OCI-LY3 (cell line): ENCODE measurements around the gene CDC14B.

ENCODE experiments used
- H2AFZ ChIP-seq: fragments of 200-600, 300-600 bp; shearing (Covaris generic); 2 replicates; pipeline ENCODE4 v1.6.0; 2014; ENCODE audit warnings: antibody characterized with exemption, low read depth, low read length
- H3K27ac ChIP-seq: fragments of 200-600, 300-600 bp; sonication (generic); 2 replicates; pipeline ENCODE4 v1.5.1; 2014; ENCODE audit warnings: mild to moderate bottlenecking, low read length, moderate library complexity, mixed read lengths
- H3K27me3 ChIP-seq: fragments of 200-600, 300-600 bp; sonication (generic); 2 replicates; pipeline ENCODE4 v1.6.1; 2014; ENCODE audit warnings: low read depth, low read length, mixed read lengths
- H3K36me3 ChIP-seq: fragments of 200-600, 300-600 bp; sonication (generic); replicated peaks from 2 replicates; pipeline ENCODE3; 2014; ENCODE audit warnings: low read depth, low read length, mixed read lengths
- H3K4me1 ChIP-seq: fragments of 300-600, 200-600 bp; sonication (generic); 2 replicates; pipeline ENCODE4 v1.6.1; 2014; ENCODE audit warnings: low read length, mixed read lengths
- H3K4me2 ChIP-seq: fragments of 200-600, 300-600 bp; sonication (generic); 2 replicates; pipeline ENCODE4 v1.6.1; 2014; ENCODE audit warnings: low read length, mixed read lengths
- H3K4me3 ChIP-seq: fragments of 300-600, 200-600 bp; sonication (generic); 2 replicates; pipeline ENCODE4 v1.5.1; 2014; ENCODE audit warnings: antibody characterized with exemption, mild to moderate bottlenecking, low read length, moderate library complexity
- H3K79me2 ChIP-seq: fragments of 300-600, 200-600 bp; shearing (Covaris generic); 2 replicates; pipeline ENCODE4 v1.6.1; 2014; ENCODE audit warnings: mild to moderate bottlenecking, low read length, mixed read lengths
- H3K9ac ChIP-seq: fragments of 300-600, 200-600 bp; shearing (Covaris generic); 2 replicates; pipeline ENCODE4 v1.6.0; 2014; ENCODE audit warnings: mild to moderate bottlenecking, low read length, moderate library complexity
- H3K9me3 ChIP-seq: fragments of 200-600, 300-600 bp; shearing (Covaris generic); 2 replicates; pipeline ENCODE4 v1.6.1; 2014; ENCODE audit warnings: low read length, mixed read lengths; ENCODE audit not compliant: insufficient read depth
- H4K20me1 ChIP-seq: fragments of 200-600, 300-600 bp; sonication (generic); 2 replicates; pipeline ENCODE4 v1.6.1; 2016; ENCODE audit warnings: low read length, mixed read lengths; ENCODE audit not compliant: insufficient read depth
- EZH2phosphoT487 ChIP-seq: fragments of 200-600 bp; shearing (Covaris generic); IDR thresholded peaks from 2 replicates; pipeline ENCODE4 v1.6.1; 2018; ENCODE audit warnings: antibody characterized with exemption, mixed run types, low read depth
- TF ChIP-seq, protein P1 (sequence below): fragments of 200-600, 300-600 bp; sonication (generic); IDR thresholded peaks from 2 replicates; pipeline ENCODE4 v1.5.1; 2014; ENCODE audit warnings: antibody characterized with exemption, low read length, low read depth

Gene CDC14B

DNA sequence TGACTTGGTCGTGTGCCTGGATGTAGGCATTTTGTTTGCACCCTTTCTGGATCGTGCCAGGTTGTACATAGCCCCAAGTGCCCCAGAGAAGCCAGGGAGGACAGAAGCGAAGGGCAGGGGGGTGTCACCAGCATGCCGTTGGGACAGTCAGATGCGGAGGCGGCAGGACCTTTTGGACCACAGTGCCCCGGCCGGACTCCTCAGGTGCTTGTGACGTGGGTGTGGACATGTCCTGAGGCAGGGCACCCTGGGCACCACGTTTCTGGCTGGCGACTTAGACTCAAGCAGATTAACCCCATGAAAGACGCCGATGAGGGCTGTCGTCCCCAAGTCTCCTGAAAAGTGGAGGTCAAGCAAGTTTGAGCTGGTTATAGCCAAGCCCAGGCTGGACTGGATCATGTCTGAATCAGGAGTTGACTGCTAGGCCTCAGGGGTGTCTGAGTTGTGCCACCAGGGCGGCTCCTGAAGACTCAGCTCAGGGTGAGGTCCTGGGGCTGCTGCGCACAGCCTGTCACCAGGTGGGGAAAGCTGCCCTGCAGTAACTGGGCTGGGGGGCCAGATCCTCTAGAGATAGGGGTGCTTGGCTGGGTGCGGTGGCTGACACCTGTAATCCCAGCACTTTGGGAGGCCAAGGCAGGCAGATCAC is 127.6 kb downstream of the CDC14B start:
- no peaks in the 10 kb centered on the region for H3K4me1 ChIP-seq
- H3K9ac ChIP-seq = no peak overlapping the region
- H3K27ac ChIP-seq = no peak overlapping the region
- no peaks in the 10 kb centered on the region for H3K27me3 ChIP-seq
- H3K9me3 ChIP-seq = no peaks in the 10 kb centered on the region
- H3K79me2 ChIP-seq = no peaks in the 10 kb centered on the region
- no peak overlapping the region for H2AFZ ChIP-seq
- no peak overlapping the region for H3K4me3 ChIP-seq
- TF ChIP-seq, protein P1, sequence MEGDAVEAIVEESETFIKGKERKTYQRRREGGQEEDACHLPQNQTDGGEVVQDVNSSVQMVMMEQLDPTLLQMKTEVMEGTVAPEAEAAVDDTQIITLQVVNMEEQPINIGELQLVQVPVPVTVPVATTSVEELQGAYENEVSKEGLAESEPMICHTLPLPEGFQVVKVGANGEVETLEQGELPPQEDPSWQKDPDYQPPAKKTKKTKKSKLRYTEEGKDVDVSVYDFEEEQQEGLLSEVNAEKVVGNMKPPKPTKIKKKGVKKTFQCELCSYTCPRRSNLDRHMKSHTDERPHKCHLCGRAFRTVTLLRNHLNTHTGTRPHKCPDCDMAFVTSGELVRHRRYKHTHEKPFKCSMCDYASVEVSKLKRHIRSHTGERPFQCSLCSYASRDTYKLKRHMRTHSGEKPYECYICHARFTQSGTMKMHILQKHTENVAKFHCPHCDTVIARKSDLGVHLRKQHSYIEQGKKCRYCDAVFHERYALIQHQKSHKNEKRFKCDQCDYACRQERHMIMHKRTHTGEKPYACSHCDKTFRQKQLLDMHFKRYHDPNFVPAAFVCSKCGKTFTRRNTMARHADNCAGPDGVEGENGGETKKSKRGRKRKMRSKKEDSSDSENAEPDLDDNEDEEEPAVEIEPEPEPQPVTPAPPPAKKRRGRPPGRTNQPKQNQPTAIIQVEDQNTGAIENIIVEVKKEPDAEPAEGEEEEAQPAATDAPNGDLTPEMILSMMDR = no peak
- no peak for TF ChIP-seq EZH2phosphoT487
- no peaks in the 10 kb centered on the region for H3K36me3 ChIP-seq
- no peak overlapping the region for H3K4me2 ChIP-seq
- H4K20me1 ChIP-seq = no peaks in the 10 kb centered on the region

DNA sequence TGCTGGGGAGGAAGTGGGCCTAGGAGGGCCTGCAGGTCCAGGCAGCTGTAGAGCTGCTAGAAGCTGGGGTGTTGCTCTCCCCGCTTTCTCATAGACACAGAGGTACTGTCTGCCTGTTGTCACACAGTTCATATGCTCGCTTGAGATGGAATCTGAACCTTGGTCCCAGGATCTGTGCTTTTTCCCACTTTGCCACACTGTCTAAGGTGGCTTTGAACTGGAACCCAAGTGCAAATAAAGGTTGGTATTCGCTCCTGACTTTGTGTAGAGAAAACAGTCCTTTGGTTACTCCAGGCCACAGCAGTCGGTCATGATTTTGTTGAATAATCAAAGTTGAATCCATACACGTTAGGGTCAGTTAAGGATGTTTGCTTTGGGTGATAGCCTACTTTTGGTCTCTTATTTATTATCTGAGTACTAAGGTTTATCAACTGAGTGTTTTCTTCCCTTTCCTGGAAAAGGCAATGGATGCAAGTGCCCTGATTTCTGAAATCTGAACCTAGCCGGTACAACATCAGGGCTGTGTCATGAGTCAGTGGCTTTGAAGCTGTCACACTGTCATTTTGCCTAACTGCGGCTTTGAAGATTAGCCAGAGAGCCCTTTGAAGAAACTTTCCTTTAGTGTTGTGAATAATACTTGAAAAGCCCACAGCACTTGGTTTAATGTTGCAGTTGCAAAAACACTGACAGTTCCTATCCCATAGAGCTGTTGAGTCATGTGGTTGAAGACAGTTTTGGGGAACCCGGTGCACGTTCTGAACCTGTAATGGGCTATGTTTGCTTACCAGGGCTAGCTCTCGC is 128.4 kb downstream of the CDC14B start:
- Histone ChIP-seq H3K27me3 (no peaks in the 10 kb centered on the region), H3K9me3 (no peaks in the 10 kb centered on the region), H3K9ac (no peak overlapping the region), H3K36me3 (no peaks in the 10 kb centered on the region), H4K20me1 (no peaks in the 10 kb centered on the region), H3K4me2 (no peak overlapping the region), H3K4me1 (no peaks in the 10 kb centered on the region), H3K27ac (no peak overlapping the region), H2AFZ (no peak overlapping the region), H3K79me2 (no peaks in the 10 kb centered on the region), H3K4me3 (no peak overlapping the region)
- TF ChIP-seq, protein P1 = no peak
- TF ChIP-seq EZH2phosphoT487 = no peak

DNA sequence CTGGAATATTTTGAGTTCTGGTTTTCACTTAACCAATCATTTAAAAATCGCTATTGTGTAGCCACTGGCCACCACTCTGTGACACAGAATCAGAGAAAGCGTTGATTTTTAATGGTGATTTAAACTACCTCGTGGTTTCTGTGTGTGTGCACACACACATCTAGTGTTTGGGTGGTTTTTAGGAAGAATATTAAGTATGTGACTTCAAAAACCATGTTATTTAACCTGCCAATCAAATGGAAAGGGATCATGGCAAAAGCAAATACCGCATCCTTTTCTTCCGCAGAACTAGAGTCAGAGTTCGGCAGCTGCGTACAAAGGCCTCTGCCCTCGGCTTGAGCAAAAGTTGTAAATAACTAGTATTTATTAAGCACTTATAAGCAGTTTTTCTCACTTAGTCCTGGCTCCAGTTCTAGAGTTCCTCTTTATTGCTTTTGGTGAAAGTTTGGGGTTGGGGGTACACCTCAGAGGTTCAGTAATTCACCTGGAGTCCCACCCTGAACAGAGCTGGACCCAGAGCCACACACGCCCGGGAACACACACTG is 129.0 kb downstream of the CDC14B start:
- no peaks in the 10 kb centered on the region for H3K79me2 ChIP-seq
- no peak overlapping the region for H3K27ac ChIP-seq
- no peaks in the 10 kb centered on the region for H3K9me3 ChIP-seq
- H3K4me3 ChIP-seq = no peak overlapping the region
- no peak for TF ChIP-seq EZH2phosphoT487
- TF ChIP-seq, protein P1 = no peak
- no peaks in the 10 kb centered on the region for H3K27me3 ChIP-seq
- H2AFZ ChIP-seq = no peak overlapping the region
- no peaks in the 10 kb centered on the region for H4K20me1 ChIP-seq
- no peaks in the 10 kb centered on the region for H3K36me3 ChIP-seq
- H3K9ac ChIP-seq = no peak overlapping the region
- no peaks in the 10 kb centered on the region for H3K4me1 ChIP-seq
- H3K4me2 ChIP-seq = no peak overlapping the region

- Histone ChIP-seq H3K36me3 (peaks cover 2% of the 10 kb centered on the region), H3K4me1 (peaks cover 7% of the 10 kb centered on the region), H3K27me3 (no peaks in the 10 kb centered on the region), H3K4me2 (no peak overlapping the region), H4K20me1 (no peaks in the 10 kb centered on the region; the same call in 1 of the 2 replicates), H3K9me3 (no peaks in the 10 kb centered on the region), H3K79me2 (no peaks in the 10 kb centered on the region), H3K27ac (no peak overlapping the region), H3K4me3 (no peak overlapping the region), H3K9ac (no peak overlapping the region), H2AFZ (no peak overlapping the region)
- TF ChIP-seq EZH2phosphoT487 = no peak
- TF ChIP-seq, protein P1 = no peak
Observed at GRCh38 chr9:96489482-96489979, 130.1 kb downstream of the CDC14B start.
